NCI-H2029 (cell line): Measurements from ENCODE around the gene NIPA2.

ENCODE experiments used
- DNase-seq: peaks from one replicate; lab custom pipeline; 2025; lab: John Stamatoyannopoulos, UW

NIPA2 gene

DNA sequence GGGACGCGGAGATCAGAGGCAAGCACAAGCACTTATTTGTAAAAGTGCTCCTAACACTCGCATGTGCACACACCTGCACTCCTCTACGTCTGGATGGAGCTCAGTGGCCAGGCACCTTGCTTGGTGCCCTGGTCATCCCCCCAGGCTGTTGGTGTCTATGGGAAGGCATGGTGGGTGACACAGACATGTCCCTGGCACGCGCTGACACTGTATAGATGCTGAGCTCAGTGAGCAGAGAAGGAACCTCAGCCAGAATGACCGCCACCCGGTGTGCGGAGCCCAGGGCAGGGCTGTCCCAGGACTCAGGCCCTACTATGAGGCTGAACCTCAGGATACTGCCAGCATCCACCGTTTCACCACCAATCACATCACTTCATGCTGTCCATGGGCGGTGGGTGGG lies 64.5 kb downstream of the NIPA2 start:
- no peak for DNase-seq

DNA sequence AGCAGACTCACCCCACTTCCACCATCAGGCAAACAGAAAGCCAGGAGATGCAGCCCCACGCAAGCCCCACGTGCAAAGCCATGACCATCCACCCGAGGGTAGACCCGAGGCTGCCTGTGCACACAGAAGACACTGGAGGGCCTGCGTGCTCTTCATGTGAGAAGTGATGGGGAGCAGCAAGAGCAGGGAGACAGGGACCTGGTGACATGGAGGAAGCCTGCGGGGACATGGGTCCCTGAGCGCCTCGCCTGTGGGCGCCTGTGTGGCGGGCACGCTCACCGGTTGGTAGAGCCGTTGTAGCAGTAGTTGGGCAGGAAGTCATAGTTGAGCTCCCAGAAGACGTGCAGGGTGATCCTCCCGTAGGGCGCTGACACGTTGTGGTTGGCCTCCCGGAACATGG lies 65.0 kb downstream of the NIPA2 start:
- no peak for DNase-seq

DNA sequence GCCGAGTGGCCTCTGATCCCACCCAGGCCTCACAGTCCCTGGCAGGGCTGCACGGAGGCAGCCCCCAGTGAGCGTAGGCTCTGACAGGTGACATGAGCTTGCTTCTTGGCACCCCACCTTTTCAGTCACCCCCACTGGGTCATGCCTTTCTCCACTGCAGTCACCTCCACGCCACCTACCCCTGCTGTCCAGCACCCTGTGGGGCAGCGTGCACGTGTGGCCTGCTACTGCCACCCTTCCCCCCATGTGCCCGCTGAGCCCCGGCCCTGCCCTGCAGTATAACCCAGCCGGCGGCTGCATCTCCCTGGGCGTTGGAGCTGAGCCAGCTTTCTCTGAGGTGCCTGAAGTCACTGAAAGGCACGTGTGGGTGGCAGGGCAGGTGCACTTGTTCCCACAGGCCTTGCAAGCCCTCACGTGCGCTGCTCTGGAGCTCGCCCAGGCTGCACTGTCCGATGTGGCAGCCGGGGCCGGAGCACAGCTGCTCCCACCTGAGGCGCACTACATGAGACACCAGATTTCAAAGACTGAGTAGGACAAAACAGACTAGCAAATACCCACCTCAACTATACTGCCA lies 65.6 kb downstream of the NIPA2 start:
- DNase-seq: peak; percentile 71

DNA sequence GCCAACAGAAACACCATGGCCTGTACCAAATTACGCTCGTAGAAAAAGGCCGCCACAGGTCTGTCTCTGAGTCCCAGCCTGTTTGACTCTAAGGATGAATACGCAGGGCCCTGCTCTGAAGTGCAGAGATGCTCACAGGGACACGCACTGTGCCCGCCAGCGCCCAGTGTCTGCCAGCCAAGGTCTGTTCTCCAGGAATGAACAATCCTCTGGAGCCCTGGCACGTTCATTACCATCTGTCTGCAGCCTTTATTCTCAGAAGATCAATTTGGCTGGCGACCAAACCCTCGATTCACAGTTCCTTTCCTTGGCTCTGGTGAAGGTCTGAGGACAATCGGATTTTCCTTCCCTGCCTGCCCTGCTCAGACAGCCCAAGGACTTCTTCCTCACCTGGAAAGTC lies 66.3 kb downstream of the NIPA2 start:
- peak; percentile 61 for DNase-seq

DNA sequence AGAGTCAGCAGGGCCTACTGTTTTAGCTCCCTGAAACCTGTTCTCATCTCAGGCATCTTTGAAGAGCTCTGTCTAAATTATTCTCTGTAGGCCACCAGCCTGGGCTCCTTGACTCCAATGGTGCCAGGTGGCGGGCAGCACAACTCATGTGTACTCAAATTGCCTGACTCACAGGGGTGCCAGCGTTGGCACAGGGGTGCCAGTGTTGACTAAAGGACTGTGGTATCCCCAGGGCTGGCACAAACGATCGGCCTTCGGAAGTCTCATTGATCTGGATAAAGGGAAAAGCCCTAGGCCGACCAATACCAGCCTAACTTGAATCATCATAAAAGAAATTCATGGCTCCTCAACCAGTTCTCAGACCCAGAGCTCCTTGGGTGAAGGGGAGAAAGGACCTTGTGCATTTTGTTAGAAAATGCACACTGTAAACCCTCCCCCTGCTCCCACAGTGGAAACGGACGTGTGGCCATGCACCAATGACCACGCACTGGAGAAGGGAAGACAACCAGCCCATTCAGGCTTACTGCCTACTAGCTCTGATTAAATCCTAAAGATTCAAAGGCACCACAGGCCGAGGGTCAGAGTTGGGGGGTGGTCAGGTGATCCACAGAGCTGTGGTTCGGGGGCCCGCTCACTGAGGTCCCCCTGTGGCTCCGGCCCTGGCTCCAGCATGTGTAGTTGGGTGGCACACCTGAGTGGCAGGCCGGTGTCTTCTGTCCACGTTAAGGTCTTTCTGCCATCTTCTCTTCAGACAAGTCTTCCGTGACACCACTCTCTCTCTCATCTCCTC lies 68.9 kb downstream of the NIPA2 start:
- DNase-seq: no peak

DNA sequence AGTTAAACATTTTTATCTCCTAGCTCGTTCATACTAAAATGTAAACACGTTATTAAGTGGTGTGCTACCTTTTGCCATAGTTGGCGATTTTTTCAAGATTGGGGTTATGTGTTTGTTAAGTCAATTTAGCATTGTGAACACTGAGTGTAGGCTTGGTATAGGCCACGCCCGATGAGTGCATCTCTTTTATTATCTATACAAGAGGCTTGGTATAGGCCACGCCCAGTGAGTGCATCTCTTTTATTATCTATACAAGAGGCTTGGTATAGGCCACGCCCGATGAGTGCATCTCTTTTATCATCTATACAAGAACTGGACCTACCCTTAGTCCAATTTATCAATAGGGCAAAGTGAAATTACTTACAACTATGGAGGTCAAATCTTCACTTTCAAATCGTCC lies 70.4 kb downstream of the NIPA2 start:
- DNase-seq: no peak

DNA sequence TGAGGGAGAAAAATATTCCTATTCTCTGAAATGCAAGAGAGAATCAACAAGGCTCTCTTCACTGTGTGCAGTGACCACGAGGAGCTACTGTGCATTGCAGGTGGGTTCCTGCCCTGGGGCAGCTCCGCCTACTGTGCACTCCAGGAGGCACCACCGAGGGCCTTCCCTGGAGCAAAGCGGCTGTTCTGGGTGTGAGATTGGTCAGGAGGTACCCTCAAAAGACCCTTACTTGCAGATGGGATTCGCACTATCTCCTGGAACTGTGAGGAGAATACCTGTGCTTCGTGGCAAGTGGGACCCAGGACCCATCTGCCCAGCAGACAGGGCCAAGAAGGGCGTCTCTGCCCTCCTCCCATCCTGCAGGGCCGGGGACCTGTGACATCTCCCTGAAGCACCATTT lies 72.8 kb downstream of the NIPA2 start:
- no peak for DNase-seq

DNA sequence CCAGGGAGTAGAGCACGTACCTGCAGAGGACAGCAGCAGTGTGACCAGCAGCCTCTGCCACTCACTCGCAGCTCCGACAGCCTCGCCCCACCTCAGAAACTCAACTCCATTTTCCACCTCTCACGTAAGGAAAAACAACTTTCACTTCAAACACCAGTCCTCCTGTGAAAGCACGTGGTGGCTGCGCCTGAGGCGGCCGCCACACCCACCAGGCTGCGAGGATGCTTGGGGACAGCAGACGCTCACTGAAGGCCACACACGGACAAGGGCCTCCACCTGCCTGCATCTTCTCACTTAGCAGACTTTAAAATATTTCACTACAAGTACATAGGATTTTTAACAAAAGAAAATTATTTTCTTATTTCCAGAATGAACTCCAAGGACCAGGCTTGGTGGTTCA lies 73.8 kb downstream of the NIPA2 start:
- DNase-seq: no peak

DNA sequence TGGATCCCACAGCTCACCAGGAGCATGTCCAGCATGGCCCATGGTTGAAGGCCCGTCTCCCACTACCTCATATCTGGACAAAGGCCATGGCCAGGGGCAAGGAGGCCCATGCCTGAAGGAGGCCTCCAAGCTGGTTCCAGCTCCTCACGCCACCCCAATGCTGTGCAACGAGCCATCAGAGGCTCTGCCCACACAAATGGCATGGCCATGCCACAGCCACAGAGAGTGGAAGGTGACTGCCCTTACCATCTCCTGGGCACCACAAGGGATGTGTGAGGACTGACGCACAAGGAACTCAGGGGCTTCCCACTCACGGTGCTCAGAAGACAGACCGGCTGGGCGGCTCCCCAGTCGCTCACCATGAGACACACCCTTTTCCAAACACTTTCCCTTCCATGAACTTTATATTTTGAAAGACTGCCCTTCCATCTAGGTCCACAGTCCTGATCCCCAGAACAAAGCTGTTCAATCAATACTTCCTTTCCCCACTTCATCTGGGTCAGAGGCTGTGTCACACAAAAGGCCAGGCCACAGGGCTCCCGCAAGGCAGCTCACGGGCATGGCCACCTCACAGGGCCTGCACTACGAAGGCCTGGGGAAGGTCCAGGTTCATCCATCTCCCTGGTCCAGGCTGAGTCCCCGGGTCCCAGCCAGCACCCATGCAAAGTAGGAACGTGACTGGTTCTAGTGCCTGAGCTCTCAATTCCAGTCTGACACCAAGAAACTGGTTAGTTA lies 75.3 kb downstream of the NIPA2 start:
- no peak for DNase-seq

DNA sequence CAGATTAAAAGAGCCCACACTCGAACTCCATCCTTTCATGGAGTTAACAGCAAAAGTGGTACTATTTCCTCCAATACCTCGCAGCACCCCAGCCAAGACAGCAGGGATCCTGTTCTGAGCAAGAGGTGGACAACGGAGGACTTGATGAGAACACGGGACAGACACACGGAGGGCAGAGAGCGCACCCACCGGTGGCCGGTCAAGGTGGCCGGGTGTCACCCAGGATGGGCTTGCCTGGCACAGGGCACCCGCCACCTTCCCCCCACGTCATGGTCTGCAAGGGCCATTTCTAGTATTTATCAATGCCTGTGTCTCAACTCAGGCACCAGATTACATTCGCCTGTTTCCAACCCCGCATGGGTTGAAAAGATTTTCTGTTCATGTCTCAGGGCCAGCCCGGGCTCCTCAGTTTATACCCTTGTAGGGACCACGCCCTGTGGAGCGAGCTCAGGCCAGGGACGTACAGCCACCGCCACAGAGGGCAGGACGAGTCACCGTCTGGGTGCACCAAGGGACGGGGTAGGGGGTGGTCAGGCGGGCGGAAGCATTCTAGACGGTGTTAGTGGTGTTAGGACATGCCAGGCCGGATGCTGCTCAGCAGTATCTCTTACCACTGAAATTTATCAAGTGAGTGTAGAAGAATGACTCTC lies 77.5 kb downstream of the NIPA2 start:
- no peak for DNase-seq

DNA sequence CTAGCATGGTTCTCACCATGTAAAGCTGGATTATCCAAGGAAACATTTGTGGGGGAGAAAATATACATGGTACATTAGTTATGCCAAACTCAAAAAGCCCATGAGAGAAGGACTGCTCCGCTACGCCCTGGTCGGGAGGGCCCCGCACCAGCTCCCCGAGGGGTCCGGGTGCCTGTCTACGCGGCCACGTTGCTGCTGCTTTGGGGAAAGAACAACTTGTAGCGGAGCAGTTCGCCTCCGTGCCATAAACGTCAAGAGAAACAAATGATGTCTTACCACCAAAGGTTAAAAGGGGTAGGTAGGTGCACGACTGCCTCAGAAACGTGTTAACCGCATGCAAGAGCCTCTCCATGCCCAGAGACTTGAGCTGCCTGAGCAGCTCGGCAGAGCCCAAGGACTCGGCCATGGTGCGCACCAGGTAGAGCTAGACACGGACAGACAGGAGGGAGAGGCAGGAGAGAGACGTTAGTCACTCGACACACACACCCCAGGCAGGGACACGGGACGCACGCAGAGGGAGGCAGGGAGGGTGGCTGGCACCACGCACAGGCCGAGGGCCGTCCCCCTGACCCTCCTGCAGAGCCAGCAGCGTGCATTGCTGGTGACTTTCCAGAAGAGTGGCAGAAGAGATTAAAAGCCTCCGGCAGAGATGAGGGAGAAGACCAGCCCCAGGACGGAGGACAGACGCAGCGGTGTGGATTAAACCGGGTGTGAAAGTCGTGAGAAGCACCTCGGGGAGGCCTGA lies 78.3 kb downstream of the NIPA2 start:
- DNase-seq: no peak

DNA sequence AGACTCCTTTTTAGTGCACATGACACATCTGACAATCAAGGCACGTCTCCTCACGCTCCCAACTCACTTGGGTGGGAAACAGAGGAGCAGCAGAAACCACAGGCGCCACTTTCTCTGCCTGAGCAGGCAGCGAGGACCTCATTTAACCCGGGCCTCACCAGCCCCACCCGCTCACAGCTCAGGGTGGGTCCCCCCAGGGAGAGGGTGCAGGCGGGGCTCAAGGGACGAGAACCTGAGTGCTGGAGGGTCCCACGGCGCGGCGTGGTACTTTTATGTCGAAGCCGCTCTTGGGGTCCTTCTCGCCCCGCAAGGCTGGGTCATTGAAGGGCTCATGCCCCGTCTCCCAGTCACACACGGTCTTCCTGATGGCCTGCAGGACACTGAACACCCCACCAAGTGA lies 79.1 kb downstream of the NIPA2 start:
- DNase-seq: no peak
